Neutrophil (primary cell): ENCODE measurements around the gene LAMA3.

Source experiments
- H3K27ac ChIP-seq: fragments of 200-600 bp; sonication (generic); 2 replicates; pipeline ENCODE4 v1.5.1; 2016; ENCODE audit warnings: mild to moderate bottlenecking, moderate library complexity
- H3K27me3 ChIP-seq: fragments of 200-600 bp; sonication (generic); 2 replicates; pipeline ENCODE4 v1.6.0; 2016; ENCODE audit warnings: mild to moderate bottlenecking
- H3K36me3 ChIP-seq: fragments of 200-600 bp; sonication (generic); 2 replicates; pipeline ENCODE4 v1.5.1; 2017
- H3K4me1 ChIP-seq, 2 experiments: fragments of 200-600 bp in 1 of 2; sonication (generic) in 1 of 2; 1 replicate in 1 of 2; 2 replicates in 1 of 2; pipeline versions ENCODE4 v1.5.1 to v1.6.1; 2013 to 2016; ENCODE audit warnings: low read depth in 1 of 2, low read length in 1 of 2, mild to moderate bottlenecking in 1 of 2, moderate library complexity in 1 of 2; ENCODE audit not compliant: control insufficient read depth in 1 of 2, insufficient read depth in 1 of 2
- H3K4me3 ChIP-seq, 2 experiments: fragments of 200-600 bp in 1 of 2; sonication (generic) in 1 of 2; 1 replicate in 1 of 2; 2 replicates in 1 of 2; pipeline ENCODE4 v1.5.1; 2013 to 2016; ENCODE audit warnings: low read depth in 1 of 2, low read length in 1 of 2, mild to moderate bottlenecking in 1 of 2, moderate library complexity in 1 of 2
- H3K9me3 ChIP-seq: fragments of 200-600 bp; sonication (generic); 2 replicates; pipeline ENCODE4 v1.5.1; 2016
- TF ChIP-seq, protein P1 (sequence below): fragments of 200-600 bp; sonication (generic); IDR thresholded peaks from 2 replicates; pipeline ENCODE4 v1.5.1; 2016; ENCODE audit warnings: antibody characterized with exemption

LAMA3 gene

DNA sequence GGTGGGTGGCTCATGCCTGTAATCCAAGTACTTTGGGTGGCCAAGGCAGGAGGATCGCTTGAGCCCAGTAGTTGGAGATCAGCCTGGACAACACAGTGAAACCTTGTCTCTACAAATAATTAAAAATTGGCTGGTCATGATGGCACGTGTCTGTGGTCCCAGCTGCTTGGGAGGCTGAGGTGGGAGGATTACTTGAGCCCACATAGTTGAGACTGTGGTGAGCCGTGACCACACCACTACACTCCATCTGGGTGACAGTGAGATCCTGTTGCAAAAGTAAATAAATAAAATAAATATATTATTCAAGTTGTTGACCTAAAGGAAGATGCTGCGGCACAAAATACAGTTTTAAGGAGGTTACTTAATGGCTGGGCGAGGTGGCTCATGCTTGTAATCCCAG, 72.7 kb downstream of the LAMA3 start:
- Histone ChIP-seq H3K27ac (no peak overlapping the region), H3K4me3 (no peak overlapping the region), H3K9me3 (no peaks in the 10 kb centered on the region), H3K4me1 (no peaks in the 10 kb centered on the region), H3K36me3 (no peaks in the 10 kb centered on the region), H3K27me3 (no peaks in the 10 kb centered on the region)
- TF ChIP-seq, protein P1, sequence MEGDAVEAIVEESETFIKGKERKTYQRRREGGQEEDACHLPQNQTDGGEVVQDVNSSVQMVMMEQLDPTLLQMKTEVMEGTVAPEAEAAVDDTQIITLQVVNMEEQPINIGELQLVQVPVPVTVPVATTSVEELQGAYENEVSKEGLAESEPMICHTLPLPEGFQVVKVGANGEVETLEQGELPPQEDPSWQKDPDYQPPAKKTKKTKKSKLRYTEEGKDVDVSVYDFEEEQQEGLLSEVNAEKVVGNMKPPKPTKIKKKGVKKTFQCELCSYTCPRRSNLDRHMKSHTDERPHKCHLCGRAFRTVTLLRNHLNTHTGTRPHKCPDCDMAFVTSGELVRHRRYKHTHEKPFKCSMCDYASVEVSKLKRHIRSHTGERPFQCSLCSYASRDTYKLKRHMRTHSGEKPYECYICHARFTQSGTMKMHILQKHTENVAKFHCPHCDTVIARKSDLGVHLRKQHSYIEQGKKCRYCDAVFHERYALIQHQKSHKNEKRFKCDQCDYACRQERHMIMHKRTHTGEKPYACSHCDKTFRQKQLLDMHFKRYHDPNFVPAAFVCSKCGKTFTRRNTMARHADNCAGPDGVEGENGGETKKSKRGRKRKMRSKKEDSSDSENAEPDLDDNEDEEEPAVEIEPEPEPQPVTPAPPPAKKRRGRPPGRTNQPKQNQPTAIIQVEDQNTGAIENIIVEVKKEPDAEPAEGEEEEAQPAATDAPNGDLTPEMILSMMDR = no peak

DNA sequence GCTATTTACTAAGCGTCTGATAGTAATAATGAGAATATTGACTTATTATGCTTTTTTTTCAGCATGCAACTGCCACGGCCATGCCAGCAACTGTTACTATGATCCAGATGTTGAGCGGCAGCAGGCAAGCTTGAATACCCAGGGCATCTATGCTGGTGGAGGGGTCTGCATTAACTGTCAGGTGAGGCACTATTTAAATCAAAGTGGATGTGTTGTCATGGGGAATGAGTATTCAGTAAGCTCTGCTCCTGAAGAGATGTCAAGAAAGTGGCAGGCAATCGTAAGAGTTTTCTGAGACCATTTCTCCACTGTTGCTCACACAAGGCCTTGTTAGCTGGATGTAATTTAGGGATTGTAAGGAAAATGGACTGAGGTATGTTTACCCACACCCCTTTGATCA, 74.1 kb downstream of the LAMA3 start:
- Histone ChIP-seq H3K4me1 (no peaks in the 10 kb centered on the region), H3K36me3 (no peaks in the 10 kb centered on the region), H3K27me3 (no peaks in the 10 kb centered on the region), H3K4me3 (no peak overlapping the region), H3K27ac (no peak overlapping the region), H3K9me3 (no peaks in the 10 kb centered on the region)
- TF ChIP-seq, protein P1 = no peak

DNA sequence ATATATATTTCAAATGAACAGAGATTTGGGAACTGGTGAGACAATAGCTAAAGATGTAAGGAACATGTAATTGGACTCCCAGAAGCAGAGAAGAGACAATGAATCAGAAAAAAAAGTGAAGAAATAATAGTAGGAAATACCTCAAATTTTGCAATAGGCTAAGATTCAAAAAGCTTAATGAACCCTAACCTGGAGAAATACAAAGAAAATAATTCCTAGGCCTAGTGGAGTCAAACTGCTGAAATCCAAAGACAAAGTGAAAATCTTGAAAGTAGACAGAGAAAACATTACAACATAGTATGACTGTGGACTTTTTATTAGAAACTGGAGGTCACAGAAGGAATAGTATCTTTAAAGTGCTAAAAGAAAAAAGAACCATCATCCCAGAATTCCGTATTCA, 76.7 kb downstream of the LAMA3 start:
- Histone ChIP-seq H3K36me3 (no peaks in the 10 kb centered on the region), H3K9me3 (no peaks in the 10 kb centered on the region), H3K4me1 (no peaks in the 10 kb centered on the region), H3K4me3 (no peak overlapping the region), H3K27me3 (no peaks in the 10 kb centered on the region), H3K27ac (no peak overlapping the region)
- TF ChIP-seq, protein P1 = no peak

DNA sequence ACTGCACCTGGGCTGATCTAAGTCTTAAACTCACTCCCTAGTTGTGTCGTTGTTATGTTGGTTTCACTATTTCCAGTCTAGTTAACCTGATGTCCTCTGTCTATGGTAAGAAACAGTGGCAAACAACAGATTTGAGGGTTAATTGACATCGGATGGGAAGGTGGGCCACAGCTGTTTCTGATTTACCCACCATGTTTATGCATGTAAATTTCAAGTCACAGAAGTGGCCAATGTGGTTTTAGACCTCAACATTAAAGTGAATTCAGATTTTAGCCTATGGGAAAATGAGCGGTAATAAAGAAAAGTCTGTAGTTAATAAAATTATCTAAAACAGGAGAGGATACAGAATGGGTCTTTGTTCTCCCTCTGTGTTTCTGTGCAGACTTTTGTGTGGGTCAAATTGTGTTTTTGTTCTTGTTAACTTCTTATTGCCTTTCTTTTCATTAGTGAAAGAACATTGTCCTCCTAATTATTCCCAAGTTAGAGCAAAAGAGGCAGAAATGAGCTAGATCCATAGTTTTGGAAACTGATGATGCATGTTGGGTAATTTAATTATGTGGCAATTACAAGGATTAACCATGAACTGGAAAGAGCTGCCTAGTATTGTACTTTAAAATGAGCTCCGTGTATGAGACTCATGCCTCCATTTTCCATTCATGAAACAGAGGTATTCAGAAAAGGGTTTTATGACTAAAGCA, 83.2 kb downstream of the LAMA3 start:
- no peaks in the 10 kb centered on the region for H3K27me3 ChIP-seq
- H3K4me1 ChIP-seq = no peaks in the 10 kb centered on the region
- H3K36me3 ChIP-seq = no peaks in the 10 kb centered on the region
- H3K4me3 ChIP-seq = no peak overlapping the region
- H3K9me3 ChIP-seq = no peaks in the 10 kb centered on the region
- no peak overlapping the region for H3K27ac ChIP-seq
- TF ChIP-seq, protein P1 = no peak

DNA sequence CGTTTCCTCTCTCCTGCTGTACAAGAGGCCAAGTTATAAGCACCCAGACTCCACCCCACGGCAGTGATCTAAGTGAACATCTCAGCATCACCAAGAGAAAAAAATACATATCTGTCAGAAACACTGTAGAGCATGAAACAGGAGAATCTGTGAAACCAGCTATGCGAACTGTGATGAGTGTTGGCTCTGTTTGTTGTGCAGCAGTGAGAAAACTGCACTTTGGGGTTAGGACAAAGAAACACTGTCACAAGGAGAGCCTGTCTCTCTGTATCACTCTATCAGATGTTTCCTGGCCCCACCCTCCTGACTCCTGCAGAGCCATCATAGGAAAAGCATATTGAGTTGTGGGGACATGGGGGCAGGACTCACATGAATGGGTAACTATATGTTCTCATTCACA, 87.1 kb downstream of the LAMA3 start:
- TF ChIP-seq, protein P1 = no peak
- Histone ChIP-seq H3K27me3 (no peaks in the 10 kb centered on the region), H3K4me3 (no peak overlapping the region), H3K27ac (no peak overlapping the region), H3K9me3 (no peaks in the 10 kb centered on the region), H3K4me1 (no peaks in the 10 kb centered on the region), H3K36me3 (no peaks in the 10 kb centered on the region)
